Heart left ventricle (tissue), 16 donors: ENCODE measurements around the gene F12. TPM values are rescaled to one million over a fixed set of nuclear protein-coding genes. Genes with fewer than 3 reads are reported as not detected.

Experiments used
- ATAC-seq, 4 donors: fragments of 200-7000 bp; cut with Tn5 transposase; one replicate each; pipeline ENCODE4 v1.9.1; 2020 to 2022; ENCODE audit warnings: moderate library complexity in 4 of 4, mild to moderate bottlenecking in 3 of 4, moderate number of reproducible peaks in 1 of 4
- DNase-seq, 5 donors: peaks; one replicate each; pipeline ENCODE4 v3.0.0-alpha.2; 2020
- H3K27ac ChIP-seq, 12 donors: fragments of 200-600 bp; sonication (generic) in 4 of 12; one replicate each; pipeline versions ENCODE4 v1.5.0 to v1.8.0; 2016 to 2022; ENCODE audit warnings: mild to moderate bottlenecking in 2 of 12
- H3K27me3 ChIP-seq, 9 donors: fragments of 200-600 bp; sonication (generic) in 2 of 9; one replicate each; pipeline versions ENCODE4 v1.5.1 to v1.8.0; 2016 to 2022; ENCODE audit warnings: mild to moderate bottlenecking in 3 of 9
- H3K36me3 ChIP-seq, 9 donors: fragments of 200-600 bp; sonication (generic) in 2 of 9; one replicate each; pipeline versions ENCODE4 v1.5.0 to v1.8.0; 2018 to 2022; ENCODE audit warnings: mild to moderate bottlenecking in 2 of 9
- H3K4me1 ChIP-seq, 12 donors: fragments of 200-600 bp; sonication (generic) in 4 of 12; one replicate each; pipeline versions ENCODE4 v1.5.0 to v1.8.0; 2016 to 2022; ENCODE audit warnings: mild to moderate bottlenecking in 3 of 12
- H3K4me3 ChIP-seq, 12 donors: fragments of 200-600 bp; sonication (generic) in 4 of 12; one replicate each; pipeline versions ENCODE4 v1.5.0 to v1.8.0; 2017 to 2022; ENCODE audit warnings: mild to moderate bottlenecking in 9 of 12, moderate library complexity in 4 of 12
- H3K9me3 ChIP-seq, 12 donors: fragments of 200-600 bp; sonication (generic) in 4 of 12; one replicate each; pipeline versions ENCODE4 v1.5.0 to v1.8.0; 2016 to 2022; ENCODE audit warnings: mild to moderate bottlenecking in 1 of 12
- CTCF ChIP-seq, 12 donors: fragments of 200-600 bp; sonication (generic) in 4 of 12; IDR thresholded peaks; one replicate each; pipeline versions ENCODE4 v1.5.0 to v1.8.0; 2018 to 2022; ENCODE audit warnings: antibody characterized with exemption in 12 of 12, mild to moderate bottlenecking in 5 of 12
- POLR2A ChIP-seq, 2 donors: fragments of 450-650 bp; IDR thresholded peaks; one replicate each; pipeline ENCODE4 v1.6.1; 2017; ENCODE audit warnings: antibody characterized with exemption in 2 of 2, mild to moderate bottlenecking in 2 of 2, moderate library complexity in 2 of 2
- WGBS, 4 donors: extraction: QIAGEN DNeasy Blood & Tissue Kit in 2 of 4; methylation state at CpG; one replicate each; pipeline versions ENCODE4 v1.1.5 to v1.1.7; 2013 to 2018; 5-methylcytosine and 5-hydroxymethylcytosine counted together
- intact Hi-C, 10 donors: fragments of 100-400 bp; cut with DNase I; formaldehyde crosslinking; loops; one replicate each; pipeline versions ENCODE4 v1.11.1 to v1.14.2; 2022
- polyA plus RNA-seq, 2 donors: library from polyadenylated mRNA; stranded (reverse); fragments of 200-250 nt; gene quantifications; one replicate each; pipeline ENCODE4 v1.2.3, GENCODE V29; 2013
- total RNA-seq, 9 donors: library from RNA; depleted of rRNA in 2 of 9; stranded (reverse); fragments of >200 nt in 2 of 9; fragmentation: NEBNext Ultra II Directional in 3 of 9; extraction: Animal tissue kit (Norgen Biotek cat#: 25700) in 3 of 9; gene quantifications; one replicate each; pipeline versions ENCODE4 v1.1.0 to v1.2.4, GENCODE V29; 2016 to 2023
- donor health status: ischemic (EF 13 %, LVEDD 7.1; RV severe dilation, severe dysfunction).
- donor health status: healthy with polysubstance abuse.
- donor health status: DM: no; HTN: yes; CAD: no.
- donor health status: DM: no; HTN: no; CAD: no.
- donor health status: ischemic (EF 25% LVEDD 6.9; RV normal size, moderate dysfunction).
- donor health status: ischemic (EF 25% LVEDD 5.7; RV mildly dilated, moderate dysfunction).
- donor health status: healthy.
- donor health status: DM: yes; HTN: yes; CAD: no.
- donor health status: ischemic (EF 35%, LVEDD 5.7; RV mildly dilated, moderate dysfunction).
- donor health status: nonischemic (EF 11% LVEDD 7.7; RV severe dilation, severe dysfunction).
- donor health status: DM: yes; HTN: yes; CAD: no.
- donor health status: PGD.
- donor health status: ischemic (EF 29% LVEDD 5.4; RV normal size, mild dysfunction).
- donor health status: nonischemic (EF 23%, LVEDD 6.1; RV moderate dilation, normal function).

Gene F12
- total and polyA plus RNA-seq, 11 donors: 0.29 to 0.56 TPM; not detected in 9

DNA sequence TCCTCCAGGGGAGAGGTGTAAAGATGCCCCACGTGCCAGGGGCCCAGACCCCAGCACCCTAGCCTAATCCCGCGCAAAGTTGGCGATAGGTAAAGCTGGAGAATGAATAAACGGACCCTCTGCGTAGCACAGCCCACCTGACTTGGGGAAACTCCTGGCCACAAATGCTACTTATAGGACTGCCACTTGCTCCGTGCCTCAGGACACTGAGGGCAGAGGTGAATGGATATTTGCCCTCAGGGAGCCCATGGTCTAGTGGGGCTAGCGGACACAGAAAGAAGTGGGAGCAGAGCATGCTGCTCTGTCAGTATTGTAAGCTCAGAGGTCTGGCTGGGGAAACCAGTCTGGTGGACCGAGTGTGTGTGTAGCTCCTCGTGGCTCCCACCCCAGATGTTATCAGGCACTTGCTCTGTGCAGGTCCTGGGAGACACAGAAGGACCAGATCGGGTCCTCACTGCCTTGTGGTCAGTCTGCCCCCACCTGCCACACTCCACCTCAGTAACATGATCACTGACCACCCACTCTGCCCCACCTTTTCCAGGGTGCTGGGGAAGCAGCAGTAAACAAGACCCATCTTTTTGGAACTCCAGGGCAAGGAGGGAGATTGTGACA, 18.0 kb upstream of the F12 start:
- H3K36me3 ChIP-seq: peaks cover 0 to 16% (median 6%) of the 10 kb centered on the region in 9 donors
- intact Hi-C loops: loop anchor here in 1 of 10 donors (2.0 kb wide), 1 partner anchor 27 kb away; no protein-coding TSS in a partner anchor
- no peaks in the 10 kb centered on the region for H3K9me3 ChIP-seq
- TF ChIP-seq CTCF (IDR thresholded peaks at IDR 0.05) (no peak), POLR2A (IDR thresholded peaks at IDR 0.05) (no peak)
- DNase-seq: no peak
- peaks cover 2 to 63% (median 36%) of the 10 kb centered on the region in 12 donors for H3K4me1 ChIP-seq
- no peak for ATAC-seq
- H3K27me3 ChIP-seq: no peaks in the 10 kb centered on the region
- peak overlapping the region in 11 of 12 donors; percentile 61 to 95 (median 87) for H3K27ac ChIP-seq
- WGBS, 4 donors: 7 to 22% (median 18%) methylated on average over 9 to 11 of the region's 11 CpGs
- peak overlapping the region; percentile 73 to 100 (median 92) for H3K4me3 ChIP-seq

DNA sequence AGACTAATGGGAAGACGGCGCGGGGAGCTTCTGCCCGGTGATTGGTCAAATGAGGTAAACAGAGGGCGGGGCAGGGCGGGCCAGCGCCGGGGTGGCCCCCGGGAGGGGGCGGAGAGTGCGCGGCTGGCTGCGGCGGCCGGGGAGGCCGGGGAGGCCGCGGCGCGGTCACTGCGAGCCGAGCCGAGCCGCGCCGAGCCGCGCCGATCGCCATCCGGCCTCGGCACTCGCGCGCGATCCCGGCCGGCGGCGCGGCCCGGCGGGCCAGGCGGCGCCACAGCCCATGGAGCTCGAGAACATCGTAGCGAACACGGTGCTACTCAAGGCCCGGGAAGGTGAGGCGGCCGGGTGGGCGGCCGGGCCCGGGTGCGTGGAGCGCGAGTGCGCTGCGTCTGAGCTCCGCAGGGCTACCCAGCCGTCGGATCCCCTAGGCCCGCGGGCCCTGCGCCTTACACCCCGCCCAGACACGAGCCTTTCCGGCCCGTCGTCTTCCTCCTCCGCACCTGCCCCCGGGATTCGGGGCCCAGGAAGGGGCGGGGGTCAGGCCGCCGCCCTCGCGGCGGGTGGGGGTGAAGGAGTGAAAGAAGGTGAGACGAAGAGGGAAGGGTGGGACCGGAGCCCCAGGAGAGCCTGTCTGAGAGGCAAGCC, 17.3 kb upstream of the F12 start, which contains the start of gene GRK6:
Gene GRK6, plus strand, starts transcription at position 111 of the 645 bp plus-strand sequence. Its CDS starts 170 bp downstream, at position 281.
- intact Hi-C loops: loop anchor here in 2 of 10 donors (1.0 to 2.0 kb wide), 3 partner anchors 28 to 71 kb away; partner anchors contain the start of gene PDLIM7 (in 1 of the 2)
- Histone ChIP-seq H3K27ac (peak within 1 kb of the TSS; percentile 77 to 98 (median 94)), H3K27me3 (no peaks in the 10 kb centered on the region), H3K9me3 (no peaks in the 10 kb centered on the region), H3K4me3 (peak within 1 kb of the TSS; percentile 73 to 100 (median 92)), H3K4me1 (peaks cover 0 to 57% (median 30%) of the 10 kb centered on the region in 12 donors), H3K36me3 (peaks cover 0 to 10% (median 0%) of the 10 kb centered on the region in 9 donors)
- ATAC-seq (no peak), DNase-seq (peak; percentile 42 to 78 (median 66))
- TF ChIP-seq POLR2A (IDR thresholded peaks at IDR 0.05): no peak
- no peak for TF ChIP-seq CTCF (IDR thresholded peaks at IDR 0.05)
- 0 to 1% (median 1%) methylated on average over 8 to 82 of the region's 82 CpGs for WGBS, 4 donors

- DNase-seq: peak; percentile 99 to 100 (median 100)
- Histone ChIP-seq H3K4me1 (peaks cover 0 to 50% (median 24%) of the 10 kb centered on the region in 12 donors), H3K27ac (peak overlapping the region; percentile 77 to 98 (median 94)), H3K27me3 (no peaks in the 10 kb centered on the region), H3K9me3 (no peaks in the 10 kb centered on the region), H3K36me3 (peaks cover 0 to 8% (median 0%) of the 10 kb centered on the region in 9 donors), H3K4me3 (peak overlapping the region; percentile 42 to 95 (median 62))
- WGBS, 4 donors: 0 to 1% (median 0%) methylated on average over 46 to 52 of the region's 52 CpGs
- peak; percentile 52 to 86 for TF ChIP-seq POLR2A (IDR thresholded peaks at IDR 0.05)
- no peak for TF ChIP-seq CTCF (IDR thresholded peaks at IDR 0.05)
- intact Hi-C loops: loop anchor here in 2 of 10 donors (1.0 to 2.0 kb wide), 3 partner anchors 28 to 71 kb away; partner anchors contain the start of gene PDLIM7 (in 1 of the 2)
- peak; percentile 97 to 99 (median 98) for ATAC-seq
Observed at GRCh38 chr5:177425801-177426565, 16.6 kb upstream of the F12 start.
